HepG2 (cell line): ENCODE measurements around the gene TASOR. TPM values are rescaled to one million over a fixed set of nuclear protein-coding genes. Genes with fewer than 3 reads are reported as not detected.

ENCODE experiments used
- AGO2 ChIP-seq: fragments of 200-400 bp; formaldehyde crosslinking; optimal IDR thresholded peaks from 2 replicates; pipeline ENCODE3; 2017; ENCODE audit warnings: mild to moderate bottlenecking, low read depth, low read length, moderate library complexity
- AHR ChIP-seq: IDR thresholded peaks from 2 replicates; pipeline ENCODE4 v1.6.1; 2018; ENCODE audit warnings: missing genetic modification reagents, missing compliant biosample characterization
- ETV6 ChIP-seq: sonication (generic); formaldehyde crosslinking; conservative IDR thresholded peaks from 2 replicates; pipeline ENCODE4 v1.4.0; 2020; ENCODE audit warnings: missing genetic modification reagents
- FOXA3 ChIP-seq: IDR thresholded peaks from 2 replicates; pipeline ENCODE4 v1.6.1; 2016; ENCODE audit warnings: missing genetic modification reagents, missing compliant biosample characterization
- IRF9 ChIP-seq: sonication (generic); formaldehyde crosslinking; IDR thresholded peaks from 2 replicates; pipeline ENCODE4 v1.8.0; 2022; ENCODE audit warnings: missing genetic modification reagents, mild to moderate bottlenecking, borderline replicate concordance
- MIER3 ChIP-seq: IDR thresholded peaks from 2 replicates; pipeline ENCODE4 v1.6.1; 2016; ENCODE audit warnings: missing compliant biosample characterization, borderline replicate concordance
- PHF21A ChIP-seq: sonication (generic); formaldehyde crosslinking; IDR thresholded peaks from 2 replicates; pipeline ENCODE4 v1.5.0; 2020; ENCODE audit warnings: mild to moderate bottlenecking, missing genetic modification reagents
- REST ChIP-seq, 2 experiments: IDR thresholded peaks; 2 replicates each; pipeline ENCODE4 v1.6.1; 2011 to 2012; ENCODE audit warnings: low read length in 2 of 2, borderline replicate concordance in 1 of 2, low read depth in 1 of 2, mild to moderate bottlenecking in 1 of 2, moderate library complexity in 1 of 2
- TEAD3 ChIP-seq: optimal IDR thresholded peaks from 2 replicates; pipeline ENCODE3; 2016; ENCODE audit warnings: borderline replicate concordance
- ZNF230 ChIP-seq: sonication (generic); formaldehyde crosslinking; IDR thresholded peaks from 2 replicates; pipeline ENCODE4 v1.4.0; 2020; ENCODE audit warnings: mild to moderate bottlenecking, missing genetic modification reagents
- ZNF253 ChIP-seq: sonication (generic); formaldehyde crosslinking; IDR thresholded peaks from 2 replicates; pipeline ENCODE4 v1.8.0; 2022; ENCODE audit warnings: mild to moderate bottlenecking, missing genetic modification reagents, borderline replicate concordance
- ZNF777 ChIP-seq: sonication (generic); formaldehyde crosslinking; IDR thresholded peaks from 2 replicates; pipeline ENCODE4 v1.4.0; 2020; ENCODE audit warnings: missing genetic modification reagents
- ZNF782 ChIP-seq: sonication (generic); formaldehyde crosslinking; IDR thresholded peaks from 2 replicates; pipeline ENCODE4 v1.4.0; 2020; ENCODE audit warnings: missing genetic modification reagents, mild to moderate bottlenecking, borderline replicate concordance
- polyA plus RNA-seq, 8 experiments: library from polyadenylated mRNA; depleted of rRNA in 3 of 8; stranded (reverse) in 7 of 8; unstranded in 1 of 8; fragments of >200 nt; fragmentation: Illumina TruSeq in 4 of 8; extraction: Trizol in 4 of 8; gene quantifications; 2 replicates each; pipeline versions ENCODE4 v1.2.1 to v1.2.3, GENCODE V29; 2011 to 2016; ENCODE audit warnings: low read depth in 4 of 8, missing spikeins in 1 of 8, mixed read lengths in 1 of 8; ENCODE audit not compliant: insufficient read depth in 1 of 8
- total RNA-seq, 5 experiments: library from RNA; depleted of rRNA; stranded (reverse); fragments of >200 nt; fragmentation: Illumina TruSeq; extraction: Trizol; gene quantifications; 2 replicates each; pipeline ENCODE4 v1.2.3, GENCODE V29; 2016; ENCODE audit warnings: low read depth in 1 of 5
- TF ChIP-seq, protein P1 (sequence below), 2 experiments: sonication (generic) in 1 of 2; formaldehyde crosslinking in 1 of 2; IDR thresholded peaks; 2 replicates each; pipeline versions ENCODE4 v1.6.1 to v1.9.0; 2014 to 2022; ENCODE audit warnings: antibody characterized with exemption in 1 of 2, borderline replicate concordance in 1 of 2, inconsistent platforms in 1 of 2, low read depth in 1 of 2, missing genetic modification reagents in 1 of 2
- TF ChIP-seq, protein P2 (sequence below): IDR thresholded peaks from 2 replicates; pipeline ENCODE4 v1.6.1; 2016; ENCODE audit warnings: control low read depth
- TF ChIP-seq, protein P3 (sequence below): sonication (generic); formaldehyde crosslinking; IDR thresholded peaks from 2 replicates; pipeline ENCODE4 v1.5.0; 2020; ENCODE audit warnings: mild to moderate bottlenecking, low read depth, missing genetic modification reagents, borderline replicate concordance

The TASOR gene
- total and polyA plus RNA-seq, 2 of the 13 experiments (the other 11 are each of a cell fraction or from before 2014, with no cell fraction given): 20.1 to 32.5 TPM

- TF ChIP-seq, protein P1, sequence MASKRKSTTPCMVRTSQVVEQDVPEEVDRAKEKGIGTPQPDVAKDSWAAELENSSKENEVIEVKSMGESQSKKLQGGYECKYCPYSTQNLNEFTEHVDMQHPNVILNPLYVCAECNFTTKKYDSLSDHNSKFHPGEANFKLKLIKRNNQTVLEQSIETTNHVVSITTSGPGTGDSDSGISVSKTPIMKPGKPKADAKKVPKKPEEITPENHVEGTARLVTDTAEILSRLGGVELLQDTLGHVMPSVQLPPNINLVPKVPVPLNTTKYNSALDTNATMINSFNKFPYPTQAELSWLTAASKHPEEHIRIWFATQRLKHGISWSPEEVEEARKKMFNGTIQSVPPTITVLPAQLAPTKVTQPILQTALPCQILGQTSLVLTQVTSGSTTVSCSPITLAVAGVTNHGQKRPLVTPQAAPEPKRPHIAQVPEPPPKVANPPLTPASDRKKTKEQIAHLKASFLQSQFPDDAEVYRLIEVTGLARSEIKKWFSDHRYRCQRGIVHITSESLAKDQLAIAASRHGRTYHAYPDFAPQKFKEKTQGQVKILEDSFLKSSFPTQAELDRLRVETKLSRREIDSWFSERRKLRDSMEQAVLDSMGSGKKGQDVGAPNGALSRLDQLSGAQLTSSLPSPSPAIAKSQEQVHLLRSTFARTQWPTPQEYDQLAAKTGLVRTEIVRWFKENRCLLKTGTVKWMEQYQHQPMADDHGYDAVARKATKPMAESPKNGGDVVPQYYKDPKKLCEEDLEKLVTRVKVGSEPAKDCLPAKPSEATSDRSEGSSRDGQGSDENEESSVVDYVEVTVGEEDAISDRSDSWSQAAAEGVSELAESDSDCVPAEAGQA (IDR thresholded peaks at IDR 0.05; ENCODE audit: low read depth): peak; percentile 14; the same call in 1 of the 2 replicates
- TF ChIP-seq, protein P1 (CRISPR knock-in tag; IDR thresholded peaks at IDR 0.05; ENCODE audit: borderline replicate concordance): no peak; the same call in 1 of the 2 replicates
- TF ChIP-seq ZNF253 (CRISPR knock-in tag) (0 out of 2 replicates have a peak, but pooled peaks have one; percentile 14), IRF9 (CRISPR knock-in tag) (peak; percentile 44), AHR (CRISPR knock-in tag) (no peak), ZNF777 (peak; percentile 78), PHF21A (CRISPR knock-in tag) (peak; percentile 37; the same call in 1 of the 2 replicates), AGO2 (peak; percentile 97), ZNF230 (CRISPR knock-in tag) (peak; percentile 56; the same call in 1 of the 2 replicates), ETV6 (CRISPR knock-in tag) (no peak), FOXA3 (peak; percentile 26; the same call in 1 of the 2 replicates), MIER3 (CRISPR knock-in tag) (0 out of 2 replicates have a peak, but pooled peaks have one; percentile 42), REST (IDR thresholded peaks at IDR 0.05; ENCODE audit: borderline replicate concordance in 1 of 2, low read depth in 1 of 2, low read length in 2 of 2) (peak in 1 of 2 experiments; percentile 22; a peak in 1 of 4 replicates), TEAD3 (peak; percentile 7), ZNF782 (CRISPR knock-in tag) (no peak; the same call in 1 of the 2 replicates)
- TF ChIP-seq, protein P2, sequence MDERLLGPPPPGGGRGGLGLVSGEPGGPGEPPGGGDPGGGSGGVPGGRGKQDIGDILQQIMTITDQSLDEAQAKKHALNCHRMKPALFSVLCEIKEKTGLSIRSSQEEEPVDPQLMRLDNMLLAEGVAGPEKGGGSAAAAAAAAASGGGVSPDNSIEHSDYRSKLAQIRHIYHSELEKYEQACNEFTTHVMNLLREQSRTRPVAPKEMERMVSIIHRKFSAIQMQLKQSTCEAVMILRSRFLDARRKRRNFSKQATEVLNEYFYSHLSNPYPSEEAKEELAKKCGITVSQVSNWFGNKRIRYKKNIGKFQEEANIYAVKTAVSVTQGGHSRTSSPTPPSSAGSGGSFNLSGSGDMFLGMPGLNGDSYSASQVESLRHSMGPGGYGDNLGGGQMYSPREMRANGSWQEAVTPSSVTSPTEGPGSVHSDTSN (CRISPR knock-in tag): no peak
- TF ChIP-seq, protein P3, sequence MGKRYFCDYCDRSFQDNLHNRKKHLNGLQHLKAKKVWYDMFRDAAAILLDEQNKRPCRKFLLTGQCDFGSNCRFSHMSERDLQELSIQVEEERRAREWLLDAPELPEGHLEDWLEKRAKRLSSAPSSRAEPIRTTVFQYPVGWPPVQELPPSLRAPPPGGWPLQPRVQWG (CRISPR knock-in tag): no peak
These were observed 473 bp downstream of the TASOR start (continued) for GRCh38 chr3:56682462-56683121.
